ENCODE data around the gene B4GALT6. TPM values are rescaled to one million over a fixed set of nuclear protein-coding genes. Genes with fewer than 3 reads are reported as not detected.
A peak's percentile ranks its signal among the peaks of the same experiment; 100 is the strongest.

B4GALT6 gene
- total RNA-seq, 1 experiment from 2014 or later, result 1.4 TPM

DNA sequence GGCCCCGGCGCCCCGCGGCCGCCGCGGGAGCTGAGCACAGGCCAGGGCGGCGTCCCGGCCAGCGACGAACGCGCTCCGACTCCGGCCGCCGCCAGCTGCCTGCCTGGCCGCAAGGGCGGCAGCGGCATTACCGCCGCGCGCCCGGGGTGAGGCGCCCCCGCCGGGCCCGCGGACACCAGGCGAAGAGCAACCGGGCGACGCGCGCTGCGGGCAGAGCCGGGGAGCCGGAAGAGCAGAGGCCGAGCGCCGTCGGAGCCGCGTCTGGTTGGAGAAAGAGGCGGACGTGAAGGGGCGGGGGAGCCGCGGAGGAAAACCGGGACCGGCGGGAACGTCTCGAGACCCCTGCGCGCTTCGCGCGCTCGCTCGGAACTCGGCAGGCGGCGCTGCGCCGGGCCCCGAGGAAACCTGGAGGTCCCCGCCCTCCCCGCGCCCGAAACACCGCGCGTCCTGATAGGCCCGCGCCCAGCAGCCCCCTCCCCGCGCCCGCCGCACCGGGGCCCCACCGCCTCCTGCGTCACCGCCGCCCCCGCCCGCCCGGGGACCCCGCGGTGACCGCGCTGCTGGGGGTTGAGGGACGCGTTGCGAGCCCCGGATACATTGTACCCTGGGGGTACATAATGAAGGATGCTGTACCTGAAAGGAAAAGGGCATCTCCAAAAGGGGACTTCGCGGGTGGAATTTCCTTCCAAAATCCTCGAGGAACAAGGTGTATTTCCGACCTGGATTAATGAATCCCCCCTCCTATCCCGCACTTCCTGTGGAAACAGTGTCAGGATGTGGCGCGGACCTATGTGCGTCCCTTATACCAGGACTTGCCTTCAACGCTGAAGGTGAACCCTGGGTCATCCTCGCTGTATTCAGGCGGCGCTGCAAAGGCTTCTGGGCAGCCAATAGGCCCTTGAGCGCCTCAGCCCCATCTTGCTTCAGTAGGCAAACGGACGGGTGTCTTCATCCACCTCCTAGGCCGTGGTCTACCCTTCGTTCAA lies 1.0 kb upstream of the B4GALT6 start:
- DNase-seq (peak; percentile 48), ATAC-seq (peak; percentile 63)
- Histone ChIP-seq H4K20me1 (ENCODE audit: low read length) (no peaks in the 10 kb centered on the region), H3K9me2 (replicated peaks; ENCODE audit: low read length) (no peaks in the 10 kb centered on the region), H3K27me3 (ENCODE audit: low read length) (no peaks in the 10 kb centered on the region), H2AFZ (ENCODE audit: low read length) (peak overlapping the region; percentile 71), H3K4me3 (ENCODE audit: low read length) (peak overlapping the region; percentile 63), H3K4me1 (ENCODE audit: insufficient read depth, low read length) (peaks cover 28% of the 10 kb centered on the region), H3K9me3 (ENCODE audit: low read length) (no peaks in the 10 kb centered on the region), H3K79me2 (ENCODE audit: low read length) (no peaks in the 10 kb centered on the region), H3K4me2 (ENCODE audit: low read length) (peak overlapping the region; percentile 69), H3K27ac (ENCODE audit: low read length) (no peak overlapping the region), H3F3A (ENCODE audit: low read length, unreplicated experiment) (no peaks in the 10 kb centered on the region), H3K9ac (ENCODE audit: low read length) (no peak overlapping the region), H3K36me3 (ENCODE audit: low read depth, low read length) (no peaks in the 10 kb centered on the region)
- ChIA-PET POLR2A (ENCODE audit: unreplicated experiment) (no interaction called here), CTCF (no interaction called here)
- TF ChIP-seq EZH2phosphoT487 (IDR thresholded peaks at IDR 0.05; ENCODE audit: borderline replicate concordance, low read length) (no peak), EZH2 (IDR thresholded peaks at IDR 0.05; ENCODE audit: low read length, unreplicated experiment) (no peak)
- TF ChIP-seq, protein P1, sequence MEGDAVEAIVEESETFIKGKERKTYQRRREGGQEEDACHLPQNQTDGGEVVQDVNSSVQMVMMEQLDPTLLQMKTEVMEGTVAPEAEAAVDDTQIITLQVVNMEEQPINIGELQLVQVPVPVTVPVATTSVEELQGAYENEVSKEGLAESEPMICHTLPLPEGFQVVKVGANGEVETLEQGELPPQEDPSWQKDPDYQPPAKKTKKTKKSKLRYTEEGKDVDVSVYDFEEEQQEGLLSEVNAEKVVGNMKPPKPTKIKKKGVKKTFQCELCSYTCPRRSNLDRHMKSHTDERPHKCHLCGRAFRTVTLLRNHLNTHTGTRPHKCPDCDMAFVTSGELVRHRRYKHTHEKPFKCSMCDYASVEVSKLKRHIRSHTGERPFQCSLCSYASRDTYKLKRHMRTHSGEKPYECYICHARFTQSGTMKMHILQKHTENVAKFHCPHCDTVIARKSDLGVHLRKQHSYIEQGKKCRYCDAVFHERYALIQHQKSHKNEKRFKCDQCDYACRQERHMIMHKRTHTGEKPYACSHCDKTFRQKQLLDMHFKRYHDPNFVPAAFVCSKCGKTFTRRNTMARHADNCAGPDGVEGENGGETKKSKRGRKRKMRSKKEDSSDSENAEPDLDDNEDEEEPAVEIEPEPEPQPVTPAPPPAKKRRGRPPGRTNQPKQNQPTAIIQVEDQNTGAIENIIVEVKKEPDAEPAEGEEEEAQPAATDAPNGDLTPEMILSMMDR (conservative IDR thresholded peaks at IDR 0.05; ENCODE audit: low read depth, low read length), result no peak
- TSS peak; percentile 35 for BruUV-seq (replicated peaks)
- intact Hi-C loops (cut with micrococcal nuclease), result loop anchor here (2.0 kb wide), 2 partner anchors 37 to 129 kb away; no protein-coding TSS in a partner anchor

DNA sequence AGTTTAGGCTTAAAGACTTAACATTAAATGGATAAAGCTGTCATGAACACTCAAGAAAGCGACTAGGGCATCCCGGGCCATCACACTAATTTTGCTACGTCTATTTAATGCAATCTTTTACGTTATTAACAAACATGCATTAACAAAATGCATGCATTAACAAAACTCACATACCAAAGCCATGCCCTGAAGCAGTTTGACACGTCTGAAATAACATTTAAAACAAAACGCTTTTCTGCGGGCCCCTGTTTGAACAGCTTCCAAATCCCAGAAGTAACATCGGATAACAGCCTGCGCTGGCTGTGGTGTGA lies 458 bp downstream of the B4GALT6 start:
- Histone ChIP-seq H3K9me2 (replicated peaks; ENCODE audit: low read length) (no peaks in the 10 kb centered on the region), H3K27me3 (ENCODE audit: low read length) (no peaks in the 10 kb centered on the region), H3K27ac (ENCODE audit: low read length) (no peak overlapping the region), H3K9ac (ENCODE audit: low read length) (peak overlapping the region; percentile 20; the same call in 1 of the 2 replicates), H4K20me1 (ENCODE audit: low read length) (no peaks in the 10 kb centered on the region), H3K36me3 (ENCODE audit: low read depth, low read length) (no peaks in the 10 kb centered on the region), H3K4me2 (ENCODE audit: low read length) (peak overlapping the region; percentile 83), H3K4me1 (ENCODE audit: insufficient read depth, low read length) (peaks cover 43% of the 10 kb centered on the region), H3F3A (ENCODE audit: low read length, unreplicated experiment) (no peaks in the 10 kb centered on the region), H3K79me2 (ENCODE audit: low read length) (no peaks in the 10 kb centered on the region), H2AFZ (ENCODE audit: low read length) (peak overlapping the region; percentile 73), H3K4me3 (ENCODE audit: low read length) (peak overlapping the region; percentile 77), H3K9me3 (ENCODE audit: low read length) (no peaks in the 10 kb centered on the region)
- no peak for TF ChIP-seq EZH2 (IDR thresholded peaks at IDR 0.05; ENCODE audit: low read length, unreplicated experiment)
- TF ChIP-seq, protein P1 (conservative IDR thresholded peaks at IDR 0.05; ENCODE audit: low read depth, low read length), result no peak
- POLR2A ChIA-PET (ENCODE audit: unreplicated experiment), result no interaction called here
- CTCF ChIA-PET, result no interaction called here
- intact Hi-C loops (cut with micrococcal nuclease), result loop anchor here (5.0 kb wide), 1 partner anchor 37 kb away; no protein-coding TSS in a partner anchor
- ATAC-seq (no peak), DNase-seq (no peak)
- no TSS peak for BruUV-seq (replicated peaks)

DNA sequence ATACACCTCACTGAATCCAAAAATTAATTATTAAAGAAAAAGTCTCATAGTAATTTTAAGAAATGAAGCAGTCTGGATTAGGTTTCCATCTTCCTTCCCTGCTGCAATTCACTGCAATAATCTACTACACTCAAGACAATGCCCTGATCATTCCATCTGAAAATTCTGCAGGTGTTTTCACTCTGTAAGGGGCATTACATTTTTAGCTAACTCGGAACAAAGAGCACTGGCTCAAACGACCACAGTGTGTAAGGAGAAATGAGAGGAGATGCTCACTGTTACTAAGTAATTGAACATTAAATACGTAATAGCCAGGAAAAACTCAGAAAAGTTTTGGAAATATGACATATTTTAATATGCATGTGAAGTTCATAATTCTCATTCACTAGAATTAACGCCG lies 1.3 kb downstream of the B4GALT6 start:
- H3K4me1 ChIP-seq (ENCODE audit: insufficient read depth, low read length), result peaks cover 51% of the 10 kb centered on the region
- H3K27ac ChIP-seq (ENCODE audit: low read length), result no peak overlapping the region
- no peaks in the 10 kb centered on the region for H3K36me3 ChIP-seq (ENCODE audit: low read depth, low read length)
- intact Hi-C loops (cut with micrococcal nuclease), result loop anchor here (5.0 kb wide), 1 partner anchor 36 kb away; no protein-coding TSS in a partner anchor
- H3K4me3 ChIP-seq (ENCODE audit: low read length), result no peak overlapping the region
- no peaks in the 10 kb centered on the region for H3K27me3 ChIP-seq (ENCODE audit: low read length)
- H3K9me2 ChIP-seq (replicated peaks; ENCODE audit: low read length), result no peaks in the 10 kb centered on the region
- no peaks in the 10 kb centered on the region for H3F3A ChIP-seq (ENCODE audit: low read length, unreplicated experiment)
- ChIA-PET POLR2A (ENCODE audit: unreplicated experiment) (no interaction called here), CTCF (no interaction called here)
- TF ChIP-seq, protein P1 (conservative IDR thresholded peaks at IDR 0.05; ENCODE audit: low read depth, low read length), result no peak
- TF ChIP-seq EZH2phosphoT487 (IDR thresholded peaks at IDR 0.05; ENCODE audit: borderline replicate concordance, low read length), result no peak
- no peak for TF ChIP-seq EZH2 (IDR thresholded peaks at IDR 0.05; ENCODE audit: low read length, unreplicated experiment)
- peak overlapping the region; percentile 83 for H3K4me2 ChIP-seq (ENCODE audit: low read length)
- no peak overlapping the region for H3K9ac ChIP-seq (ENCODE audit: low read length)
- DNase-seq (no peak), ATAC-seq (no peak)
- no peak overlapping the region for H2AFZ ChIP-seq (ENCODE audit: low read length)
- BruUV-seq (replicated peaks), result no TSS peak
- no peaks in the 10 kb centered on the region for H3K9me3 ChIP-seq (ENCODE audit: low read length)
- H3K79me2 ChIP-seq (ENCODE audit: low read length), result no peaks in the 10 kb centered on the region
- no peaks in the 10 kb centered on the region for H4K20me1 ChIP-seq (ENCODE audit: low read length)

All from PC-3 (cell line).